IMR-90 (cell line): Measurements from ENCODE around the gene MYLK4. TPM values are rescaled to one million over a fixed set of nuclear protein-coding genes. Genes with fewer than 3 reads are reported as not detected.

Experiments used
- ATAC-seq: fragments of 200-7000 bp; cut with Tn5 transposase; 2 replicates; pipeline ENCODE4 v1.9.1; 2020; ENCODE audit warnings: low read depth, mild to moderate bottlenecking, moderate library complexity
- BruUV-seq: library from RNA; stranded (reverse); fragments of 400-500 nt; replicated peaks from 2 replicates; lab custom pipeline; 2021; lab: Mats Ljungman, UMichigan
- CTCF ChIA-PET: fragments of 300-600 bp; formaldehyde crosslinking; extraction: SDS; loops from one replicate; lab custom pipeline; 2021; ENCODE audit warnings: antibody characterized with exemption; lab: Yijun Ruan, JAX
- POLR2A ChIA-PET: fragments of 300-600 bp; sonication (Branson Sonifier 250); formaldehyde crosslinking; loops from one replicate; lab custom pipeline; 2022; ENCODE audit warnings: antibody characterized with exemption; ENCODE audit not compliant: unreplicated experiment; lab: Charles Lee
- DNase-seq: peaks from one replicate; pipeline ENCODE4 v3.0.0; 2013
- H2AFZ ChIP-seq: replicated peaks from 2 replicates; pipeline ENCODE3; 2013; ENCODE audit warnings: low read length, mild to moderate bottlenecking; ENCODE audit not compliant: poor library complexity
- H2AK5ac ChIP-seq: 2 replicates; pipeline ENCODE4 v1.6.1; 2013; ENCODE audit warnings: low read depth, low read length, inconsistent platforms
- H2AK9ac ChIP-seq: replicated peaks from 2 replicates; pipeline ENCODE3; 2013; ENCODE audit warnings: mild to moderate bottlenecking, low read depth, low read length, moderate library complexity; ENCODE audit not compliant: poor library complexity
- H2BK120ac ChIP-seq: 2 replicates; pipeline ENCODE4 v1.6.1; 2013; ENCODE audit warnings: low read depth, low read length, inconsistent platforms
- H2BK15ac ChIP-seq: 3 replicates; pipeline ENCODE4 v1.6.1; 2013; ENCODE audit warnings: low read depth, low read length, inconsistent platforms
- H2BK20ac ChIP-seq: 2 replicates; pipeline ENCODE4 v1.6.1; 2013; ENCODE audit warnings: low read depth, mild to moderate bottlenecking, inconsistent platforms, low read length, moderate library complexity
- H2BK5ac ChIP-seq: 2 replicates; pipeline ENCODE4 v1.6.1; 2013; ENCODE audit warnings: mild to moderate bottlenecking, low read depth, low read length, inconsistent platforms; ENCODE audit not compliant: poor library complexity, severe bottlenecking
- H3K14ac ChIP-seq: replicated peaks from 2 replicates; pipeline ENCODE4 v1.6.1; 2013; ENCODE audit warnings: low read depth, low read length, inconsistent platforms
- H3K18ac ChIP-seq: 2 replicates; pipeline ENCODE4 v1.6.1; 2013; ENCODE audit warnings: low read depth, low read length, control low read depth
- H3K23ac ChIP-seq: 2 replicates; pipeline ENCODE4 v1.6.1; 2013; ENCODE audit warnings: low read depth, low read length, inconsistent platforms
- H3K27ac ChIP-seq: 2 replicates; pipeline ENCODE4 v1.5.1; 2013; ENCODE audit warnings: mild to moderate bottlenecking, control low read depth, low read length; ENCODE audit not compliant: insufficient read depth
- H3K27me3 ChIP-seq: 2 replicates; pipeline ENCODE4 v1.6.1; 2013; ENCODE audit warnings: low read length; ENCODE audit not compliant: control insufficient read depth, insufficient read depth
- H3K36me3 ChIP-seq: 2 replicates; pipeline ENCODE4 v1.6.1; 2013; ENCODE audit warnings: low read length, mixed read lengths; ENCODE audit not compliant: control insufficient read depth, insufficient read depth
- H3K4ac ChIP-seq: 2 replicates; pipeline ENCODE4 v1.6.1; 2013; ENCODE audit warnings: low read depth, low read length, inconsistent platforms
- H3K4me1 ChIP-seq: 2 replicates; pipeline ENCODE4 v1.6.1; 2013; ENCODE audit warnings: low read length, mixed read lengths; ENCODE audit not compliant: control insufficient read depth, insufficient read depth
- H3K4me2 ChIP-seq: 2 replicates; pipeline ENCODE4 v1.6.1; 2013; ENCODE audit warnings: low read depth, mild to moderate bottlenecking, control low read depth, low read length, moderate library complexity
- H3K4me3 ChIP-seq: 2 replicates; pipeline ENCODE4 v1.5.1; 2013; ENCODE audit warnings: low read depth, mild to moderate bottlenecking, control low read depth, low read length, moderate library complexity; ENCODE audit not compliant: insufficient read depth
- H3K56ac ChIP-seq: 2 replicates; pipeline ENCODE4 v1.6.1; 2013; ENCODE audit warnings: low read length, inconsistent platforms; ENCODE audit not compliant: insufficient read depth; ENCODE audit errors: extremely low read depth
- H3K79me1 ChIP-seq, 2 experiments: 2 replicates each; pipeline ENCODE4 v1.6.1; 2013; ENCODE audit warnings: low read length in 2 of 2, inconsistent platforms in 1 of 2, low read depth in 1 of 2
- H3K9ac ChIP-seq: 2 replicates; pipeline ENCODE4 v1.6.1; 2013; ENCODE audit warnings: low read depth, low read length, control low read depth
- H3K9me1 ChIP-seq: 2 replicates; pipeline ENCODE4 v1.6.1; 2013; ENCODE audit warnings: low read length, inconsistent platforms; ENCODE audit not compliant: insufficient read depth
- H3K9me3 ChIP-seq: 2 replicates; pipeline ENCODE4 v1.6.1; 2013; ENCODE audit warnings: low read length; ENCODE audit not compliant: control insufficient read depth, insufficient read depth
- H4K20me1 ChIP-seq: 2 replicates; pipeline ENCODE4 v1.6.1; 2013; ENCODE audit warnings: low read length, inconsistent platforms; ENCODE audit not compliant: insufficient read depth
- H4K5ac ChIP-seq: 2 replicates; pipeline ENCODE4 v1.6.1; 2013; ENCODE audit warnings: mild to moderate bottlenecking, low read depth, low read length, control low read depth
- H4K8ac ChIP-seq, 2 experiments: 2 replicates each; pipeline ENCODE4 v1.6.1; 2013; ENCODE audit warnings: low read depth in 2 of 2, low read length in 2 of 2, control low read depth in 1 of 2, inconsistent platforms in 1 of 2
- H4K91ac ChIP-seq: 2 replicates; pipeline ENCODE4 v1.6.1; 2013; ENCODE audit warnings: low read depth, low read length, inconsistent platforms; ENCODE audit not compliant: insufficient read depth
- CTCF ChIP-seq: conservative IDR thresholded peaks from 2 replicates; pipeline ENCODE4 v1.5.1; 2012; ENCODE audit warnings: mild to moderate bottlenecking, low read depth, low read length, improper control_type of control experiment
- FOS ChIP-seq: fragments of 150-350 bp; IDR thresholded peaks from 2 replicates; pipeline ENCODE4 v1.6.1; 2016; ENCODE audit warnings: low read depth, low read length
- MAFK ChIP-seq: IDR thresholded peaks from 2 replicates; pipeline ENCODE4 v1.6.1; 2012; ENCODE audit warnings: low read depth, low read length, improper control_type of control experiment
- MXI1 ChIP-seq: IDR thresholded peaks from 2 replicates; pipeline ENCODE4 v1.6.1; 2012; ENCODE audit warnings: low read depth, mild to moderate bottlenecking, low read length, moderate library complexity, borderline replicate concordance
- RFX5 ChIP-seq: IDR thresholded peaks from 2 replicates; pipeline ENCODE4 v1.8.0; 2012; ENCODE audit warnings: low read depth, mild to moderate bottlenecking, low read length, moderate library complexity
- WGBS, 2 experiments: methylation state at CpG; one replicate each; pipeline versions ENCODE4 v1.1.5 to v1.1.7; 2013; ENCODE audit warnings: missing lambda C conversion rate in 2 of 2; ENCODE audit not compliant: insufficient read length in 1 of 2; ENCODE audit errors: extremely low coverage in 2 of 2; 5-methylcytosine and 5-hydroxymethylcytosine counted together
- dilution Hi-C: fragments of 300-500 bp; cut with HindIII; formaldehyde crosslinking; loops from one replicate; pipeline ENCODE4 v1.14.3; 2018; ENCODE audit warnings: low sequenced_read_pairs; ENCODE audit not compliant: unreplicated experiment
- in situ Hi-C: fragments of 300-500 bp; cut with MboI; formaldehyde crosslinking; loops from 3 replicates; pipeline ENCODE4 v1.14.3; 2019; ENCODE audit warnings: low sequenced_read_pairs, inconsistent platforms, mixed read lengths
- intact Hi-C: fragments of 100-400 bp; cut with micrococcal nuclease; formaldehyde crosslinking; loops from 2 replicates; pipeline ENCODE4 v1.10.0; 2022
- polyA plus RNA-seq, 3 experiments: library from polyadenylated mRNA; depleted of rRNA; stranded (reverse); fragments of >200 nt; gene quantifications; 2 replicates each; pipeline ENCODE4 v1.2.3, GENCODE V29; 2012; ENCODE audit warnings: low replicate concordance in 1 of 3
- total RNA-seq: library from RNA; depleted of rRNA; stranded (reverse); fragments of >200 nt; gene quantifications from 2 replicates; pipeline ENCODE4 v1.2.3, GENCODE V29; 2012
- TF ChIP-seq, protein P1 (sequence below): fragments of 150-350 bp; IDR thresholded peaks from 2 replicates; pipeline ENCODE4 v1.6.1; 2017; ENCODE audit warnings: mild to moderate bottlenecking, antibody characterized with exemption, low read length, low read depth

The MYLK4 gene
- total and polyA plus RNA-seq, 2 of the 4 experiments (the other 2 are of a cell fraction), result under 0.01 to 0.07 TPM

DNA sequence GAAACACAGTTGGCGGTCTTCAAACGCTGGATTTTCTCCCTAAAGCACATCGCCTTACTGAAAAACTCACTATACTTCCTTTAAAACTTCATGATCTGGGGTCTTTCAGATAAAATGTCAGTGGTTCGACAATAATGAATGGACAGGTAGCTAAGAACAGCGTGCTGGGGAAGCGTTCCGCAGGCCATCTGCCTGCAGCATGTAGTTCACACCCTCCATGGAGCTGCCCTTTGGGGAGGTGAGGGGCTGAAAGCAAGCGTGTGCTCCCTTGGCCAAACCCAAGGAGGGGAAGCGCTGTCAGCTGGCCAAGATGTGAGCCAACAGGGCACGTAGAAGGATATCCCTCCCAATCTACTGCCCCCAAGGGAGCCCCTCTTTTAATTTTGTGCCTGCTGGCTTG, 20.8 kb downstream of the MYLK4 start:
- Histone ChIP-seq H3K9me3 (no peaks in the 10 kb centered on the region), H4K8ac (no peak overlapping the region), H3K4me2 (no peak overlapping the region), H2AFZ (no peak overlapping the region), H3K9ac (no peak overlapping the region), H2AK5ac (no peak overlapping the region), H3K27me3 (no peaks in the 10 kb centered on the region), H3K36me3 (no peaks in the 10 kb centered on the region), H3K18ac (no peak overlapping the region), H3K27ac (no peak overlapping the region), H2AK9ac (no peak overlapping the region), H2BK15ac (no peak overlapping the region), H2BK120ac (no peak overlapping the region), H4K20me1 (no peaks in the 10 kb centered on the region), H3K23ac (no peak overlapping the region), H3K56ac (no peak overlapping the region), H2BK5ac (no peak overlapping the region), H3K14ac (no peak overlapping the region), H3K9me1 (0 out of 2 replicates have a peak, but pooled peaks cover 9% of the 10 kb centered on the region), H4K5ac (no peak overlapping the region), H4K91ac (no peak overlapping the region), H3K4me3 (no peak overlapping the region), H3K79me1 (no peaks in the 10 kb centered on the region), H3K4ac (no peak overlapping the region), H2BK20ac (no peak overlapping the region), H3K4me1 (peaks cover 7% of the 10 kb centered on the region; the same call in 1 of the 2 replicates)
- dilution Hi-C loops (no loop called here), intact Hi-C loops (no loop called here), in situ Hi-C loops (no loop called here)
- WGBS, 2 experiments, result 80% methylated on average over 1 of the region's 10 CpGs; no CpG with 5 or more reads in 1 of the 2 experiments
- ATAC-seq (no peak), DNase-seq (no peak)
- no TSS peak for BruUV-seq
- ChIA-PET POLR2A (no interaction called here), CTCF (no interaction called here)
- TF ChIP-seq CTCF, result no peak
- no peak for TF ChIP-seq FOS
- no peak for TF ChIP-seq MAFK
- no peak for TF ChIP-seq MXI1
- TF ChIP-seq RFX5, result no peak
- TF ChIP-seq, protein P1, sequence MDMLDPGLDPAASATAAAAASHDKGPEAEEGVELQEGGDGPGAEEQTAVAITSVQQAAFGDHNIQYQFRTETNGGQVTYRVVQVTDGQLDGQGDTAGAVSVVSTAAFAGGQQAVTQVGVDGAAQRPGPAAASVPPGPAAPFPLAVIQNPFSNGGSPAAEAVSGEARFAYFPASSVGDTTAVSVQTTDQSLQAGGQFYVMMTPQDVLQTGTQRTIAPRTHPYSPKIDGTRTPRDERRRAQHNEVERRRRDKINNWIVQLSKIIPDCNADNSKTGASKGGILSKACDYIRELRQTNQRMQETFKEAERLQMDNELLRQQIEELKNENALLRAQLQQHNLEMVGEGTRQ, result no peak
